ENCODE measurements around the gene PRND. TPM values are rescaled to one million over a fixed set of nuclear protein-coding genes. Genes with fewer than 3 reads are reported as not detected.

Gene PRND
- total and polyA plus RNA-seq, 2 donors (not counting 3 experiments of a cell fraction or from before 2014, with no cell fraction given): 0.18 TPM; not detected in 1

DNA sequence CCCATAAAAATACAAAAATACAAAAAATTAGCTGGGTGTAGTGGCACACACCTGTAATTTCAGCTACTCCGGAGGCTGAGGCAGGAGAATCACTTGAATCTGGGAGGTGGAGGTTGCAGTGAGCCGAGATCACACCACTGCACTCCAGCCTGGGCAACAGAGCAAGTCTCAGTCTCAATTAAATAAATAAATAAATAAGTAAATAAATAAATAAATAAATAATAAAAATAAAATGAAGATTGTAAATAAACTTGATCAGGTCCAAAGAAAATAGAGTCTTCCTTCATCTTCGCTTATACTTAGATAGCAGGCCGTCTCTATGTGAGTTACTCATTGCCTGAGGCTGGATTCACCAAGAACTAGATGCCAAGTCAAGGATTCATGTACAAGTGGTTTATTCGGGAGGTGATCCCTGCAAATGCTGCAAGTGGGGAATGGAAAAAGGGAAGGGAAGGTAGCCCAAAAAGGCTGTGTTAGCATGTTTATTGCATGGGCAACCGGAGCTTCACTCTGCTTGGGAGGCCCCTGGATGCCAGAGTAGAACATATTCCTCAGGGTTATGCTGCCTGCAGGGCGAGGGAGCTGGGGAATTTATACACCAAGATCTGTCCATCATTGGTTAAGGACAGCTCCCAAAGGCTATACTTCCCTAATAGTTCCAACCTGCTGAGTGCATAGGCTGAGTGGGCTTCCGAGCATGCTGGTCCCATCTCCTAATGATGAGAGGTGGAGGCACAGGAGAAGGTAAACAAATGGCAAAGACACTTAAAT lies 16.3 kb downstream of the PRND start:
- ChIA-PET CTCF (interaction anchor here (0.6 to 4.3 kb wide), 6 partner anchors 7 to 364 kb away, joined by 3 to 28 read pairs (median 4); no protein-coding TSS in a partner anchor), POLR2A (no interaction called here)
- Histone ChIP-seq H3K79me2 (ENCODE audit: control insufficient read depth, insufficient read depth, low read length) (no peaks in the 10 kb centered on the region), H3K9me1 (replicated peaks; ENCODE audit: control insufficient read depth, extremely low read depth, insufficient read depth, low read length) (no peaks in the 10 kb centered on the region), H3K9me3 (replicated peaks; ENCODE audit: control insufficient read depth, insufficient read depth, low read length) (no peaks in the 10 kb centered on the region), H3K36me3 (ENCODE audit: control insufficient read depth in 2 of 2, extremely low read depth in 1 of 2, insufficient read depth in 2 of 2, low read length in 2 of 2) (no peaks in the 10 kb centered on the region), H3K9ac (replicated peaks; ENCODE audit: extremely low read depth, insufficient read depth, low read length) (no peak overlapping the region), H4K20me1 (replicated peaks; ENCODE audit: control insufficient read depth, extremely low read depth, insufficient read depth, low read length) (no peaks in the 10 kb centered on the region), H3K4me3 (replicated peaks in 1 of 3; ENCODE audit: insufficient read depth in 1 of 3, low read depth in 1 of 3, low read length in 3 of 3) (no peak overlapping the region), H3K27me3 (ENCODE audit: control insufficient read depth in 2 of 2, insufficient read depth in 2 of 2, low read length in 2 of 2) (peaks cover 12 to 16% of the 10 kb centered on the region in 2 experiments), H3K4me2 (ENCODE audit: insufficient read depth, low read length) (no peak overlapping the region), H3K27ac (ENCODE audit: insufficient read depth, low read depth, low read length) (no peak overlapping the region), H3K4me1 (ENCODE audit: control insufficient read depth, extremely low read depth, insufficient read depth, low read length) (no peaks in the 10 kb centered on the region), H2AFZ (ENCODE audit: low read depth, low read length) (no peak overlapping the region)
- intact Hi-C loops (cut with micrococcal nuclease) (no loop called here), dilution Hi-C loops (cut with MboI; ENCODE audit: extremely low pct_ligation_motif_present, low sequenced_read_pairs) (no loop called here)
- BruUV-seq (replicated peaks): no TSS peak
- TF ChIP-seq JUN (IDR thresholded peaks at IDR 0.05; ENCODE audit: borderline replicate concordance, insufficient read depth, insufficient read length, low read depth) (no peak), FOS (IDR thresholded peaks at IDR 0.05; ENCODE audit: borderline replicate concordance, insufficient read depth, low read length) (no peak), POLR2AphosphoS5 (IDR thresholded peaks at IDR 0.05; ENCODE audit: insufficient read depth, low read depth, low read length) (no peak), EZH2 (IDR thresholded peaks at IDR 0.05; ENCODE audit: borderline replicate concordance, low read depth, low read length, severe bottlenecking) (no peak), MYC (IDR thresholded peaks at IDR 0.05; ENCODE audit: low read depth, low read length) (no peak), GATA2 (IDR thresholded peaks at IDR 0.05; ENCODE audit: insufficient read depth, insufficient read length, low read depth, low read length) (no peak), MAX (IDR thresholded peaks at IDR 0.05; ENCODE audit: insufficient read depth, insufficient read length) (no peak), POLR2A (IDR thresholded peaks at IDR 0.05; ENCODE audit: low read depth, low read length) (no peak), CTCF (IDR thresholded peaks at IDR 0.05; ENCODE audit: extremely low read depth in 1 of 2, insufficient read depth in 1 of 2, low read depth in 1 of 2, low read length in 2 of 2) (no peak)
- FAIRE-seq: no peak
- DNase-seq (ENCODE audit: low read depth, low spot score): no peak

Measured in endothelial cell of umbilical vein (primary cell).